Karpas-422 (cell line): ENCODE results near the gene BIRC7. TPM values are rescaled to one million over a fixed set of nuclear protein-coding genes. Genes with fewer than 3 reads are reported as not detected.
A peak's percentile ranks its signal among the peaks of the same experiment; 100 is the strongest.
"Not testable (repeated sequence)": the region's sequence is repeated elsewhere in the genome, so short reads cannot be mapped to it uniquely, and the experiment has no call there.

Source experiments
- DNase-seq: peaks from one replicate; pipeline ENCODE4 v3.0.0-alpha.2; 2015
- H2AFZ ChIP-seq: fragments of 200-600 bp; sonication (generic); 2 replicates; pipeline ENCODE4 v1.6.1; 2014; ENCODE audit warnings: antibody characterized with exemption, low read length, mixed read lengths
- H3K27ac ChIP-seq: fragments of 200-600 bp; sonication (generic); 2 replicates; pipeline ENCODE4 v1.5.1; 2014; ENCODE audit warnings: mild to moderate bottlenecking, low read length, moderate library complexity
- H3K27me3 ChIP-seq: fragments of 200-600 bp; sonication (generic); 2 replicates; pipeline ENCODE4 v1.6.1; 2014; ENCODE audit warnings: low read length, mixed read lengths
- H3K36me3 ChIP-seq: fragments of 200-600 bp; sonication (generic); 2 replicates; pipeline ENCODE4 v1.6.1; 2014; ENCODE audit warnings: low read length, mixed read lengths; ENCODE audit not compliant: insufficient read depth
- H3K4me1 ChIP-seq: fragments of 200-600 bp; sonication (generic); 2 replicates; pipeline ENCODE4 v1.6.1; 2014; ENCODE audit warnings: mild to moderate bottlenecking, low read length, mixed read lengths
- H3K4me2 ChIP-seq: fragments of 200-600 bp; sonication (generic); 2 replicates; pipeline ENCODE4 v1.6.1; 2014; ENCODE audit warnings: low read length, low read depth, mild to moderate bottlenecking; ENCODE audit not compliant: poor library complexity, severe bottlenecking
- H3K4me3 ChIP-seq: fragments of 200-600 bp; sonication (generic); 2 replicates; pipeline ENCODE4 v1.5.1; 2014; ENCODE audit warnings: mild to moderate bottlenecking, antibody characterized with exemption, low read length, mixed read lengths
- H3K79me2 ChIP-seq: fragments of 200-600 bp; sonication (generic); 2 replicates; pipeline ENCODE4 v1.6.1; 2014; ENCODE audit warnings: mild to moderate bottlenecking, low read length, mixed read lengths
- H3K9ac ChIP-seq: fragments of 200-600 bp; sonication (generic); 2 replicates; pipeline ENCODE4 v1.6.0; 2014; ENCODE audit warnings: low read length
- H3K9me2 ChIP-seq: fragments of 200-600 bp; sonication (generic), shearing (Covaris generic); replicated peaks from 2 replicates; pipeline ENCODE4 v1.6.0; 2014; ENCODE audit warnings: mild to moderate bottlenecking, low read length, moderate library complexity; ENCODE audit not compliant: insufficient read depth
- H3K9me3 ChIP-seq: fragments of 300-700, 200-600 bp; sonication (generic); 2 replicates; pipeline ENCODE4 v1.6.1; 2014; ENCODE audit warnings: low read length, mixed read lengths
- H4K20me1 ChIP-seq: fragments of 200-600 bp; sonication (generic); 2 replicates; pipeline ENCODE4 v1.6.1; 2014; ENCODE audit warnings: mild to moderate bottlenecking, antibody characterized with exemption, low read length, low read depth; ENCODE audit not compliant: insufficient read depth
- total RNA-seq: library from RNA; depleted of rRNA; stranded (reverse); fragments of >200 nt; shearing (Covaris generic); gene quantifications from 2 replicates; pipeline ENCODE4 v1.2.3, GENCODE V29; 2014; ENCODE audit warnings: low replicate concordance

BIRC7 gene
- total RNA-seq, 1 experiment from 2014 or later: 10.7 TPM

DNA sequence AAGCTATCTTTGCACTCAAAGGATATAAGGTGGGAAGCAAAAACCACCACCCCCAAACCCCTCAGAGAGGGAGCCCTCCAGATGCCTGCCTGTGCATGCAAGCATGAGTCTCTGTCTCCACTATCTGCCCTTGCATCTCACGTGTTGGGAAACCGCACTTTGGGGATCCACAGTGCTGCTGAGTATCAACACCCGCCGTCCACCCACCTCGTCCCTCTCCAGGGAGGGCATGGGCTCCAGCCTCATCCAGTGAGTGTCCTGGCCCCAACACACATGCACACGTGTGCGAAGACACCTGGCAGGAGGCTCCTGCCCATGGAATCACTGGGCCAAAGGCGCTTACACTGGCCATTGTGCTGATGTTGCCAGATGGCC is 16.3 kb upstream of the BIRC7 start:
- no peak overlapping the region for H3K4me2 ChIP-seq
- H3K27me3 ChIP-seq: no peaks in the 10 kb centered on the region
- H4K20me1 ChIP-seq: 0 out of 2 replicates have a peak, but pooled peaks cover 6% of the 10 kb centered on the region
- H3K4me1 ChIP-seq: peaks cover 17% of the 10 kb centered on the region
- no peak for DNase-seq
- no peak overlapping the region for H3K27ac ChIP-seq
- peaks cover 13% of the 10 kb centered on the region for H3K79me2 ChIP-seq
- H2AFZ ChIP-seq: no peak overlapping the region
- no peak overlapping the region for H3K9ac ChIP-seq
- no peaks in the 10 kb centered on the region for H3K9me2 ChIP-seq
- no peaks in the 10 kb centered on the region for H3K9me3 ChIP-seq
- no peak overlapping the region for H3K4me3 ChIP-seq
- H3K36me3 ChIP-seq: no peaks in the 10 kb centered on the region

DNA sequence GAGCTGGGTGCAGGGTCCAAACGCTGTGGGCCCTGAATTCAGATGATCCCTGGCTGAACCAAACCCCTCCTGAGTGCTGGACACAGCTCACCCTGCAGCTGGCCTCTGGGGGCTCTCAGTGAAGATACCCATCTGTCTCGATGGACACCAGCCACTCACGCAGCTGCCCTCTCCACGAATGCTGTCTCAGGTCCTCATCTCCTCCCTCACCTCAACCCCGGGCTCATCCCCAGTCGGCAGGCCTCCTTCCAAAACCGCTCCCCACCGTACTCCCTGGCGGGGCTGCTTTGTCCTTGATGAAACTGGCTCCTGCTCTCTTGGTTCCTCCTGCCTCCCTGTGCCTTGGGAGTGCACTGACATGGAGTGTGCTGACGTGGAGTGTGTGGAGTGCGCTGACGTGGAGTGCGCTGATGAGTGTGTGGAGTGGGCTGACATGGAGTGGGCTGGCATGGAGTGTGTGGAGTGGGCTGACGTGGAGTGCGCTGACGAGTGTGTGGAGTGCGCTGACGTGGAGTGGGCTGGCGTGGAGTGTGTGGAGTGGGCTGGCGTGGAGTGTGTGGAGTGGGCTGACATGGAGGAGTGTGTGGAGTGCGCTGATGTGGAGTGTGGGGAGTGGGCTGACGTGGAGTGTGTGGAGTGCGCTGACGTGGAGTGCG is 15.7 kb upstream of the BIRC7 start:
- no peak for DNase-seq
- Histone ChIP-seq H3K4me1 (peaks cover 11% of the 10 kb centered on the region), H3K27ac (no peak overlapping the region), H2AFZ (no peak overlapping the region), H3K27me3 (no peaks in the 10 kb centered on the region), H4K20me1 (0 out of 2 replicates have a peak, but pooled peaks cover 6% of the 10 kb centered on the region), H3K4me3 (no peak overlapping the region), H3K9ac (no peak overlapping the region), H3K9me3 (no peaks in the 10 kb centered on the region), H3K4me2 (no peak overlapping the region), H3K9me2 (no peaks in the 10 kb centered on the region), H3K79me2 (peaks cover 8% of the 10 kb centered on the region), H3K36me3 (no peaks in the 10 kb centered on the region)

DNA sequence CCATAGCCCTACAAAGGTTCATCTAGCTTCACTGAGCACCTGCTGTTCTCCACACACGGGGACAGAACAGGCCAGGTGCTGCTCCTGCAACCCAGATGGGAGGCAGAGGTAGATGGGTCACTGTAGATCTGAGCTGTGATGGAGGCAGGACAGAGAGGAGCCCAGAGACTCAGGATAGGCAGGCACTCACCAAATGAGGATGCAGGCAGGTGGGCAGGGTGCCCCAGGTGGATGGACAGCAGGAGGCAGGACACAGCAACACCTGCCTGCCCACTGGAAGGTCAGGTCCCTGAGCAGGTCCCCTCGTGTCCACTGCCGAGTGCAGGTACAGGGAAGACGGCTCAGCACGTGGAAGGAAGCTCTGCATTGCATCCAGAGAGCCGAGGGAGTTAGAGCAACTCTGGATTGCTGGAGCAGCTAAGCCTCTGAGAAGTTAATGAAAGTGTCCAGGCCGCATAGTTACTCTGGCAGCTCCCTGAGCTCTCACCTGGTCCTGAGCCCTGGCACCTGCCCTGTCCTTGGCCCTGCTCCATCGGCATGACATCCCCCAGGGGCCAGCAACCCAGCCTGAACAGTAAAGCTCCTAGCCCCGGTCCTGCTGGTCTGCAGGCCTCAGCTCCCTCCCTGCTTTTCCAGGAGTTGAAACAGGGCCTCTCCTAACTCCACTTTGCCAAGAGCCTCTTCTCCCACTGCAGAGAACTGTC is 14.9 kb upstream of the BIRC7 start:
- H3K79me2 ChIP-seq: no peaks in the 10 kb centered on the region
- H3K4me1 ChIP-seq: peaks cover 11% of the 10 kb centered on the region
- H2AFZ ChIP-seq: no peak overlapping the region
- no peaks in the 10 kb centered on the region for H3K27me3 ChIP-seq
- no peak overlapping the region for H3K9ac ChIP-seq
- no peak for DNase-seq
- H4K20me1 ChIP-seq: 0 out of 2 replicates have a peak, but pooled peaks cover 6% of the 10 kb centered on the region
- H3K36me3 ChIP-seq: no peaks in the 10 kb centered on the region
- no peak overlapping the region for H3K4me3 ChIP-seq
- H3K27ac ChIP-seq: no peak overlapping the region
- no peaks in the 10 kb centered on the region for H3K9me2 ChIP-seq
- no peaks in the 10 kb centered on the region for H3K9me3 ChIP-seq
- no peak overlapping the region for H3K4me2 ChIP-seq

DNA sequence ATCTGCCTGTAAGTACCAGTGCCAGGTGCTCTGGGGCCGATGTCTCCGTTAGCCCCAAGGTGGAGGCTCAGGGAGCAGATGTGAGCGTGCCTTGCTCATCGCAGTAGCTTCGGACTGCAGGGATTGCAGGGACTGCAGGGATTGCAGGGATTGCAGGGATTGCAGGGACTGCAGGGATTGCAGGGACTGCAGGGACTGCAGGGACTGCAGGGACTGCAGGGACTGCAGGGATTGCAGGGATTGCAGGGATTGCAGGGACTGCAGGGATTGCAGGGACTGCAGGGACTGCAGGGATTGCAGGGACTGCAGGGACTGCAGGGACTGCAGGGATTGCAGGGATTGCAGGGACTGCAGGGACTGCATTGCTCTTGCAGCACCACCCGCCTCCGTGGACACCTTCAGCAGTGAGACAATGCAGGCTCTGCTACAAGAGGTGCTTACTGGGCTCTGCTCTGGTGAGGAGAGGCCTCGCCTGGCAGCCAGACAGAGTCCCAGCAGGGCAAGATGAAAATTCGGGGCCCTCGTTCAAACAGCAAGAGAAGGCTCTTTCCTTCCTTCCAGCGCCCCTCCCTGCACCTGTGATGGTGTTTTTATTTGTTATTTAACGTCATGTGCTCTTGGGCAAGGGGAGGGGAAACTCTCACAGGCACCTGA is 14.2 kb upstream of the BIRC7 start:
- not testable (repeated sequence) for H3K4me1 ChIP-seq, H3K27ac ChIP-seq

DNA sequence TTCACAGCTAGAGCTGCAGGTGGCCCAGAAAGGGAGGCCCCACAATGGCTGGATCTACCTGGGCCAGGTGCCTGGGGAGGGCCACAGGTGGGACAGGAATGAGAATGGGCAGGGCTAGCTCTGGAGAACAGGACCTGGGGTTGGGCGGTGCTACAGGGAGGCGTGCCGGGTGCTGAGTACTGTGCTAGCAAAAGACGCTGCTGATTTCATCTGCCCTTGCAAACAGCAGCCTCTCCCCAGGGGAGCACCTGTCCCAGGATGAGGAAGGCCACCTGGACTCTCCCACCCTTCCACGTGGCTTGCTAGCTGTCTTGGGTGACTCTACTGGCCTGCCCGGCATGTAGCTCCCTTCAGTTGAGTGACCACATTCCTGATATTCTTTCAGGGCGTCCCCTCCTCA is 13.2 kb upstream of the BIRC7 start:
- Histone ChIP-seq H3K9me2 (no peaks in the 10 kb centered on the region), H4K20me1 (0 out of 2 replicates have a peak, but pooled peaks cover 6% of the 10 kb centered on the region), H2AFZ (no peak overlapping the region), H3K4me1 (no peaks in the 10 kb centered on the region), H3K4me3 (no peak overlapping the region), H3K9ac (no peak overlapping the region), H3K27ac (no peak overlapping the region), H3K27me3 (no peaks in the 10 kb centered on the region), H3K9me3 (no peaks in the 10 kb centered on the region), H3K36me3 (no peaks in the 10 kb centered on the region), H3K79me2 (no peaks in the 10 kb centered on the region), H3K4me2 (no peak overlapping the region)
- DNase-seq: no peak

More for the DNA sequence above, 14.2 kb upstream of the BIRC7 start:
- H4K20me1 ChIP-seq, H3K79me2 ChIP-seq, H3K36me3 ChIP-seq, H2AFZ ChIP-seq, H3K27me3 ChIP-seq, H3K4me2 ChIP-seq, H3K9me3 ChIP-seq, H3K4me3 ChIP-seq, DNase-seq, H3K9me2 ChIP-seq, H3K9ac ChIP-seq: not testable (repeated sequence)

DNA sequence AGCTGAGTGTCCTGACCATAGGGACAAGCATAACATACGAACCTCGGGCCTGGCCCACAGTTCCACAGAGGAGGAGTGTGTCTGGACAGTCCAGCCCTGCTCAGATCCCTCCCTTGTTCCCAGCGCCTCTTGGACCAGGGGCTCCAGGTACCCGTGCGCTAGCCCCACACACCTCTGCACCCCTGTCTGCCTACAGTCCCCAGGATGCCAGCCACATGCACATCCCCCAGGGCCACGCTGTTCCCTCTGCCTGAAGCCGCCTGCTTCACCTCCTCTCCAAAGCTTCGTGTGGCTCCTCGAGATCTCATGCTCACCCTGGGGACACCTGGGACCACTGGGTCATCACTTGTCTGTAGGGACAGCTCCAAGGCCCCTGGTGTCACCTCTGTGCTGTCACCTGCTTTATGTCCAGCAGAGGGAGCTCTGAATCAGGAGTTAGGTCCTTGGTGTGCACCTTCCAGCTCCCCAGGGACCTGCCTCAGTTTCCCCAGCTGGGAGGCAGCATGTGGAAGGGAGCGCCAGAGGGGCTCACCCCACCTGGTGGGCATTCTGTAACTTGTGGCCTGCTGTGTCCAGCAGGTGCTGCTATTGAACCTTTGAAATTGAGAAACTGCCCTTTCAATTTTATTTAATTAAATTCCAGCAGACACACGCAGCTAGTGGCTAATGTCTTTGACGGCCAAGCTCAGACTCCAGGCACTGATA is 12.4 kb upstream of the BIRC7 start:
- Histone ChIP-seq H3K27me3 (no peaks in the 10 kb centered on the region), H4K20me1 (0 out of 2 replicates have a peak, but pooled peaks cover 6% of the 10 kb centered on the region), H3K9ac (no peak overlapping the region), H3K36me3 (no peaks in the 10 kb centered on the region), H3K4me1 (no peaks in the 10 kb centered on the region), H3K9me2 (no peaks in the 10 kb centered on the region), H3K9me3 (no peaks in the 10 kb centered on the region), H2AFZ (no peak overlapping the region), H3K4me3 (no peak overlapping the region), H3K4me2 (no peak overlapping the region), H3K79me2 (no peaks in the 10 kb centered on the region), H3K27ac (no peak overlapping the region)
- DNase-seq: peak; percentile 78

DNA sequence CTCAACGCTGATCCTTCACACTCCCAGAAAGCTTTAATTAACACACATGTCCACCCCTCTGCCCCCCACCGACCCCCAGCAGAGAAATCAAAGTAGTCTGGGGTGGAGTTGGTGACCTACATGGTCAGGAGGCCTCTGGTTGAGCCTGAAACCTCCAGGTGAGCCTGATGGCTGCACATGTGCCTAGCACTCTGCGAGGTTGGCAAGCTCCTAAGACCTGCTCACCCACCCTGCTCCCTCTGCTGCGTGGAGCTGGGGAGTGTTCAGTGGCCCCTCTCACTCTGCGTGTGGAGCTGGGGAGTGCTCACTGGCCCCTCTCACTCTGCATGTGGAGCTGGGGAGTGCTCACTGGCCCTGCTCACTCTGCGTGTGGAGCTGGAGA is 11.9 kb upstream of the BIRC7 start:
- Histone ChIP-seq H3K9me2 (no peaks in the 10 kb centered on the region), H3K27me3 (no peaks in the 10 kb centered on the region), H3K9ac (no peak overlapping the region), H3K27ac (no peak overlapping the region), H3K9me3 (no peaks in the 10 kb centered on the region), H3K36me3 (no peaks in the 10 kb centered on the region), H3K4me2 (no peak overlapping the region), H3K4me3 (no peak overlapping the region), H4K20me1 (0 out of 2 replicates have a peak, but pooled peaks cover 6% of the 10 kb centered on the region), H3K4me1 (no peaks in the 10 kb centered on the region), H2AFZ (no peak overlapping the region), H3K79me2 (no peaks in the 10 kb centered on the region)
- no peak for DNase-seq
